ENCODE data around the gene CCDC68.

DNA sequence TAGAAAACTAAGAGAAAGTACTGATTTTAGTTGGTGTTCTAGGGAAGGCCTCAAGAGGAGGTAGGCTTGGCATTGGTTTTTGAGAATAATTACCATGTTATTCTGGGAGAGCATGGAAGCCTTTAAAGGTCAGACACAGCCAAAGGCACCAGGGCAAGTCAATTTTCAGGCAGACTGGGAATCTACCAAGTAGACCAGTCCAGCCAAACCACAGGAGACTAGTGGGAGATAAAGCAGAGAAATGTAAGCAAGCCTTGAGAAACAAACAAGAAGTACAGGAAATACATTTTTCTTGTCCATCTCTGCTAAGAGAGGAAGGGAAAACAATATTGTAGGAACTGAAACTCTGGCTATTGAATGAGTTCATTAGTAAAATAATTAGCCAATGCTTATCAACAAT is 5.5 kb upstream of the CCDC68 start:
- TF ChIP-seq, protein P1, sequence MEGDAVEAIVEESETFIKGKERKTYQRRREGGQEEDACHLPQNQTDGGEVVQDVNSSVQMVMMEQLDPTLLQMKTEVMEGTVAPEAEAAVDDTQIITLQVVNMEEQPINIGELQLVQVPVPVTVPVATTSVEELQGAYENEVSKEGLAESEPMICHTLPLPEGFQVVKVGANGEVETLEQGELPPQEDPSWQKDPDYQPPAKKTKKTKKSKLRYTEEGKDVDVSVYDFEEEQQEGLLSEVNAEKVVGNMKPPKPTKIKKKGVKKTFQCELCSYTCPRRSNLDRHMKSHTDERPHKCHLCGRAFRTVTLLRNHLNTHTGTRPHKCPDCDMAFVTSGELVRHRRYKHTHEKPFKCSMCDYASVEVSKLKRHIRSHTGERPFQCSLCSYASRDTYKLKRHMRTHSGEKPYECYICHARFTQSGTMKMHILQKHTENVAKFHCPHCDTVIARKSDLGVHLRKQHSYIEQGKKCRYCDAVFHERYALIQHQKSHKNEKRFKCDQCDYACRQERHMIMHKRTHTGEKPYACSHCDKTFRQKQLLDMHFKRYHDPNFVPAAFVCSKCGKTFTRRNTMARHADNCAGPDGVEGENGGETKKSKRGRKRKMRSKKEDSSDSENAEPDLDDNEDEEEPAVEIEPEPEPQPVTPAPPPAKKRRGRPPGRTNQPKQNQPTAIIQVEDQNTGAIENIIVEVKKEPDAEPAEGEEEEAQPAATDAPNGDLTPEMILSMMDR (IDR thresholded peaks at IDR 0.05): no peak
- TF ChIP-seq POLR2A (IDR thresholded peaks at IDR 0.05): no peak

Data from testis (tissue), 2 donors.